GM12892 (cell line): ENCODE results near the gene SNPH.

ENCODE experiments used
- POLR2A ChIP-seq: IDR thresholded peaks from 2 replicates; pipeline ENCODE4 v1.6.1; 2011; ENCODE audit warnings: low read depth, low read length, control low read depth
- POLR2AphosphoS5 ChIP-seq: IDR thresholded peaks from 2 replicates; pipeline ENCODE4 v1.6.1; 2011; ENCODE audit warnings: low read depth, low read length, control low read depth

DNA sequence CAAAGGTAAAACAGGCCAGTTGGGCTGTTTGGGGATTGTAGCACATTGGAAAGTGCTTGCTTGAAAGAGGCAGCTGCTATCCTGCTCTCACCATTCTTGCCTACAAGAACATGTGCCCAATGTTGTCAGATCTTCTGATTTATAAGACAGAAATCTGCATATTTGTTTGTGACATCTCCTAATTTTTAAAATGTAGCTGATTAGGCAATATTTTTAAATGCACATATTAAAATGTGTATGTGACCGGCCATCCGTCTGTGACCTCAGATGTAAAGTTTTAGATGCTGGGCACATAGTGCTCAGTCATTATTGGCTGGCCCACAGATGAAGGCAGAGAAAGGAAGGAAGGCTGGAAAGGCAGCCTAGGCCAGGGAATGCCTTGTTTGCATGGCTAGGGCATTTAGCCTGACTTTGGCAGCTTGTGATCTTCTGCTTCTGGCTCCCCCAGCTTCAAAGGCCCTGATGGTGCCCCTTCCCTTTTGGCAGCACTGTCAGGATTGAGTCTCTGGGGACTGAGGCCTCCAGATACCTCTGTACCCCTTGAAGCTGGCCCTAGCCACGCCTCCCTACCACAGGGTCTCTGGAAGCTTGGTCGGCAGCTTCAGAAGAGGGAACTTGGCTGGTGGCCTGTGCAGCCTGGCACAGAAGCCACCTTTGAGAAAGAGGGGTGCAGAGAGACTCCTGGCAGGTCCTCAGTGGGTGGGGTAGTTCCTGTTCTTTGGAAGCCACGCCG, 6.4 kb downstream of the SNPH start:
- TF ChIP-seq POLR2A = no peak
- TF ChIP-seq POLR2AphosphoS5 = no peak
